ENCODE data around the gene DCN.

Gene DCN

GRCh38 chr12:91219919-91220318 is 37.3 kb upstream of the DCN start:
- no peaks in the 10 kb centered on the region for H3K9me2 ChIP-seq (ENCODE audit: low read depth, low read length)

GRCh38 chr12:91219511-91219910 is 36.9 kb upstream of the DCN start:
- H3K4me3 ChIP-seq (ENCODE audit: low read depth, low read length, poor library complexity, severe bottlenecking) = no peak overlapping the region
- H3K9me2 ChIP-seq (ENCODE audit: low read depth, low read length) = no peaks in the 10 kb centered on the region
- H2AFZ ChIP-seq (ENCODE audit: low read length) = no peak overlapping the region
- no peak overlapping the region for H3K4me2 ChIP-seq (ENCODE audit: low read length)
- no peaks in the 10 kb centered on the region for H3K9me3 ChIP-seq (ENCODE audit: low read length)
- no peaks in the 10 kb centered on the region for H3K27me3 ChIP-seq (ENCODE audit: insufficient read depth, low read length)
- no peak overlapping the region for H3K9ac ChIP-seq (ENCODE audit: low read length)
- no peaks in the 10 kb centered on the region for H3K4me1 ChIP-seq (ENCODE audit: insufficient read depth, low read length, severe bottlenecking)
- no peaks in the 10 kb centered on the region for H3K79me2 ChIP-seq (ENCODE audit: insufficient read depth, low read length)
- no peak for TF ChIP-seq CTCF (IDR thresholded peaks at IDR 0.05; ENCODE audit: low read length)
- no peaks in the 10 kb centered on the region for H4K20me1 ChIP-seq (ENCODE audit: insufficient read depth, low read length)
- no peaks in the 10 kb centered on the region for H3K36me3 ChIP-seq (ENCODE audit: insufficient read depth, low read length)
- no peak overlapping the region for H3K27ac ChIP-seq (ENCODE audit: low read depth, low read length, poor library complexity, severe bottlenecking)
- no peaks in the 10 kb centered on the region for H3F3A ChIP-seq (ENCODE audit: insufficient read depth, low read length)

More at GRCh38 chr12:91219919-91220318, 37.3 kb upstream of the DCN start:
- H3K27me3 ChIP-seq (ENCODE audit: insufficient read depth, low read length) = no peaks in the 10 kb centered on the region
- no peak overlapping the region for H3K27ac ChIP-seq (ENCODE audit: low read depth, low read length, poor library complexity, severe bottlenecking)
- H3K9me3 ChIP-seq (ENCODE audit: low read length) = no peaks in the 10 kb centered on the region
- H3K36me3 ChIP-seq (ENCODE audit: insufficient read depth, low read length) = no peaks in the 10 kb centered on the region
- no peaks in the 10 kb centered on the region for H3K79me2 ChIP-seq (ENCODE audit: insufficient read depth, low read length)
- no peak for TF ChIP-seq CTCF (IDR thresholded peaks at IDR 0.05; ENCODE audit: low read length)
- no peak for TF ChIP-seq EZH2 (IDR thresholded peaks at IDR 0.05; ENCODE audit: borderline replicate concordance, low read length)
- no peak overlapping the region for H3K9ac ChIP-seq (ENCODE audit: low read length)
- H3K4me1 ChIP-seq (ENCODE audit: insufficient read depth, low read length, severe bottlenecking) = no peaks in the 10 kb centered on the region
- no peaks in the 10 kb centered on the region for H3F3A ChIP-seq (ENCODE audit: insufficient read depth, low read length)
- H3K4me3 ChIP-seq (ENCODE audit: low read depth, low read length, poor library complexity, severe bottlenecking) = no peak overlapping the region
- H2AFZ ChIP-seq (ENCODE audit: low read length) = no peak overlapping the region
- no peaks in the 10 kb centered on the region for H4K20me1 ChIP-seq (ENCODE audit: insufficient read depth, low read length)
- no peak overlapping the region for H3K4me2 ChIP-seq (ENCODE audit: low read length)

GRCh38 chr12:91216871-91217270 is 34.3 kb upstream of the DCN start:
- Histone ChIP-seq H3K4me2 (ENCODE audit: low read length) (no peak overlapping the region), H2AFZ (ENCODE audit: low read length) (no peak overlapping the region), H3K9ac (ENCODE audit: low read length) (no peak overlapping the region), H3K9me3 (ENCODE audit: low read length) (no peaks in the 10 kb centered on the region), H3F3A (ENCODE audit: insufficient read depth, low read length) (no peaks in the 10 kb centered on the region), H3K4me3 (ENCODE audit: low read depth, low read length, poor library complexity, severe bottlenecking) (no peak overlapping the region), H3K36me3 (ENCODE audit: insufficient read depth, low read length) (no peaks in the 10 kb centered on the region), H3K27ac (ENCODE audit: low read depth, low read length, poor library complexity, severe bottlenecking) (no peak overlapping the region), H4K20me1 (ENCODE audit: insufficient read depth, low read length) (no peaks in the 10 kb centered on the region), H3K9me2 (ENCODE audit: low read depth, low read length) (no peaks in the 10 kb centered on the region), H3K4me1 (ENCODE audit: insufficient read depth, low read length, severe bottlenecking) (no peaks in the 10 kb centered on the region), H3K27me3 (ENCODE audit: insufficient read depth, low read length) (no peaks in the 10 kb centered on the region), H3K79me2 (ENCODE audit: insufficient read depth, low read length) (no peaks in the 10 kb centered on the region)
- TF ChIP-seq CTCF (IDR thresholded peaks at IDR 0.05; ENCODE audit: low read length) (no peak), EZH2 (IDR thresholded peaks at IDR 0.05; ENCODE audit: borderline replicate concordance, low read length) (no peak)
